ENCODE measurements around the gene ATP11C.
"Not testable (repeated sequence)": the region's sequence is repeated elsewhere in the genome, so short reads cannot be mapped to it uniquely, and the experiment has no call there.

The ATP11C gene

GRCh38 chrX:139932901-139933796, at the start of gene ATP11C:
TSS of gene ATP11C (minus strand) at chrX:139933053. CDS start at chrX:139932042, 1,011 bp downstream.
- DNase-seq, result peak; percentile 72 to 83 (median 78)

GRCh38 chrX:139974471-139974870, 41.6 kb upstream of the ATP11C start:
- DNase-seq, result no peak

GRCh38 chrX:139972629-139973624, 40.1 kb upstream of the ATP11C start:
- DNase-seq, result no peak

GRCh38 chrX:139972113-139972512, 39.3 kb upstream of the ATP11C start:
- DNase-seq, result no peak

- DNase-seq, result no peak
Observed at GRCh38 chrX:139971394-139971749, 38.5 kb upstream of the ATP11C start.

GRCh38 chrX:139969286-139969685, 36.4 kb upstream of the ATP11C start:
- no peak for DNase-seq

GRCh38 chrX:139967750-139968149, 34.9 kb upstream of the ATP11C start:
- DNase-seq, result no peak

- no peak for DNase-seq
Observed at GRCh38 chrX:139967300-139967699, 34.4 kb upstream of the ATP11C start.

- not testable (repeated sequence) for DNase-seq
Observed at GRCh38 chrX:139966159-139966558, 33.3 kb upstream of the ATP11C start.

GRCh38 chrX:139965421-139965820, 32.6 kb upstream of the ATP11C start, which contains the start of gene CXorf66:
TSS of gene CXorf66 (minus strand) at chrX:139965521. CDS start at chrX:139965496, 25 bp downstream.
- DNase-seq, result no peak

- DNase-seq, result not testable (repeated sequence)
Observed at GRCh38 chrX:139961091-139961490, 28.2 kb upstream of the ATP11C start.

- no peak for DNase-seq
Observed at GRCh38 chrX:139949703-139950102, 16.9 kb upstream of the ATP11C start.

- DNase-seq, result no peak
Observed at GRCh38 chrX:139945075-139945474, 12.2 kb upstream of the ATP11C start.

GRCh38 chrX:139936259-139936658, 3.4 kb upstream of the ATP11C start:
- no peak for DNase-seq

GRCh38 chrX:139933904-139934303, 1.1 kb upstream of the ATP11C start:
- DNase-seq, result no peak

- DNase-seq, result peak; percentile 14 to 68 (median 46)
Observed at GRCh38 chrX:139932073-139932900, 566 bp downstream of the ATP11C start.

GRCh38 chrX:139931646-139932072, 1.2 kb downstream of the ATP11C start:
- DNase-seq, result peak in 1 of 6 experiments; percentile 31

- peak in 3 of 6 experiments; percentile 17 to 42 (median 19) for DNase-seq
Observed at GRCh38 chrX:139930916-139931645, 1.8 kb downstream of the ATP11C start.

- no peak for DNase-seq
Observed at GRCh38 chrX:139930401-139930800, 2.5 kb downstream of the ATP11C start.

- DNase-seq, result no peak
Observed at GRCh38 chrX:139929876-139930275, 3.0 kb downstream of the ATP11C start.

GRCh38 chrX:139924696-139925095, 8.2 kb downstream of the ATP11C start:
- no peak for DNase-seq
